ENCODE data around the gene GJB4. TPM values are rescaled to one million over a fixed set of nuclear protein-coding genes. Genes with fewer than 3 reads are reported as not detected.

The GJB4 gene
- total and polyA plus RNA-seq, 4 donors, result not detected

DNA sequence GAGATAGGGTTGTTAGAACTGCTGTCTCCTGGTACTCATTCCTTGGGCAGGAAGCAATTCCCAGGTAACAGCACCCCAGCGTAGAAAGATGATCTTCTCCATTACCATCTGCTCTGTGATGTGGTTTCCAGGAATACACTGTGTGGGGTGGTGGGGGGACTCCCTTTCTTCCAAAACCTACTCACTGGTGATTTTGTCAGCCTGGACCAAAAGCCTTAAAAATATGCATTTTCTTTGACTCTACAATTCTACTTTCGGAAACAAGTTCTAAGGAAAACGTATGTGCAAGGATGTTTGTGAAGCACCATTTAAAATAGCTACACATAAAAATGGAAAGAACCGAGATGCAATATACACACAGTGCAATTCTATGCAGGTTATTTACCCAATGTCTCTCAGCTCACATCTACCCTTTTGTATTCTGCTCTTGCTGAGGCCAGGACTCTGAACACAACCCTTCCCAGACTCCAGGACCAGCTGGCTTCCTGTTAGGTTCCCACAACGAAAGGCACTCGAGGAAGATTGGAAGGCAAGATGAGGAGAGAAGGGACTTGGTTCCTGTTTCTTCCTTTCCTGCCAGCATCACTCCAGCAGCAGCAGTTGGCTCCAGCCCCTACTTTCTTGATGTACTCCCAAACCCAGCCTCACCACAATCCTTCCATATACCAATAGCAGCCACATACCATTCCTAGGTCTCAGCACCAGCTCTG is 37.7 kb upstream of the GJB4 start (continued):
- TF ChIP-seq, protein P1, sequence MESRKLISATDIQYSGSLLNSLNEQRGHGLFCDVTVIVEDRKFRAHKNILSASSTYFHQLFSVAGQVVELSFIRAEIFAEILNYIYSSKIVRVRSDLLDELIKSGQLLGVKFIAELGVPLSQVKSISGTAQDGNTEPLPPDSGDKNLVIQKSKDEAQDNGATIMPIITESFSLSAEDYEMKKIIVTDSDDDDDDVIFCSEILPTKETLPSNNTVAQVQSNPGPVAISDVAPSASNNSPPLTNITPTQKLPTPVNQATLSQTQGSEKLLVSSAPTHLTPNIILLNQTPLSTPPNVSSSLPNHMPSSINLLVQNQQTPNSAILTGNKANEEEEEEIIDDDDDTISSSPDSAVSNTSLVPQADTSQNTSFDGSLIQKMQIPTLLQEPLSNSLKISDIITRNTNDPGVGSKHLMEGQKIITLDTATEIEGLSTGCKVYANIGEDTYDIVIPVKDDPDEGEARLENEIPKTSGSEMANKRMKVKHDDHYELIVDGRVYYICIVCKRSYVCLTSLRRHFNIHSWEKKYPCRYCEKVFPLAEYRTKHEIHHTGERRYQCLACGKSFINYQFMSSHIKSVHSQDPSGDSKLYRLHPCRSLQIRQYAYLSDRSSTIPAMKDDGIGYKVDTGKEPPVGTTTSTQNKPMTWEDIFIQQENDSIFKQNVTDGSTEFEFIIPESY (IDR thresholded peaks at IDR 0.05), result no peak
- no peak for TF ChIP-seq SP1 (IDR thresholded peaks at IDR 0.05)

DNA sequence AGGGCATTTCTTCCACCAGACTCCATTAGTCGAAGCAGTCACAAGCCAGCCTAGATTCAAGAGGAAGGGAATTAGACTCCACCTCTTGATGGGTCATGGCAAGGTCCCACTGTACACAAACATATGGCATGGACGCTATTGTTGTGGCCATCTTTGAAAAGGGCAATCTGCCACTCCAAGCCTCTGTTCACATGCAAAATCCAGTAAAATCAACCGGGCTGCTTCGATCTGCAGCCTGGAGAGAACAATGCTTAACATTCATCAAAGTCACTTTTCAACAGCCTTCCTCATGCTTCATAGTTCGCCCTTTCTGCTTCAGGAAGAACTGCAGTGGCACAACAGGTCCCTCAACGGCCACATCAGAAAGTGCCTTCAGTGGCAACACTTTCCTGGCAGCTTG is 32.7 kb upstream of the GJB4 start:
- no peak overlapping the region for H3K9ac ChIP-seq (ENCODE audit: low read depth in 1 of 2, low read length in 2 of 2)
- no peaks in the 10 kb centered on the region for H3K27me3 ChIP-seq (ENCODE audit: control insufficient read depth in 4 of 4, insufficient read depth in 4 of 4, low read length in 3 of 4)
- H3K36me3 ChIP-seq (ENCODE audit: control insufficient read depth in 4 of 4, insufficient read depth in 3 of 4, low read depth in 1 of 4, low read length in 3 of 4), result no peaks in the 10 kb centered on the region
- no peak for TF ChIP-seq RXRA (IDR thresholded peaks at IDR 0.05)
- TF ChIP-seq RAD21 (IDR thresholded peaks at IDR 0.05), result no peak
- TF ChIP-seq, protein P2, sequence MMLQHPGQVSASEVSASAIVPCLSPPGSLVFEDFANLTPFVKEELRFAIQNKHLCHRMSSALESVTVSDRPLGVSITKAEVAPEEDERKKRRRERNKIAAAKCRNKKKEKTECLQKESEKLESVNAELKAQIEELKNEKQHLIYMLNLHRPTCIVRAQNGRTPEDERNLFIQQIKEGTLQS (IDR thresholded peaks at IDR 0.05), result no peak
- TF ChIP-seq, protein P3, sequence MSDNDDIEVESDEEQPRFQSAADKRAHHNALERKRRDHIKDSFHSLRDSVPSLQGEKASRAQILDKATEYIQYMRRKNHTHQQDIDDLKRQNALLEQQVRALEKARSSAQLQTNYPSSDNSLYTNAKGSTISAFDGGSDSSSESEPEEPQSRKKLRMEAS (IDR thresholded peaks at IDR 0.05), result no peak
- no peak for TF ChIP-seq SP1 (IDR thresholded peaks at IDR 0.05)
- TF ChIP-seq, protein P1 (IDR thresholded peaks at IDR 0.05), result no peak
- no peak for TF ChIP-seq EGR1 (IDR thresholded peaks at IDR 0.05; ENCODE audit: low read depth in 2 of 2)
- TF ChIP-seq, protein P4, sequence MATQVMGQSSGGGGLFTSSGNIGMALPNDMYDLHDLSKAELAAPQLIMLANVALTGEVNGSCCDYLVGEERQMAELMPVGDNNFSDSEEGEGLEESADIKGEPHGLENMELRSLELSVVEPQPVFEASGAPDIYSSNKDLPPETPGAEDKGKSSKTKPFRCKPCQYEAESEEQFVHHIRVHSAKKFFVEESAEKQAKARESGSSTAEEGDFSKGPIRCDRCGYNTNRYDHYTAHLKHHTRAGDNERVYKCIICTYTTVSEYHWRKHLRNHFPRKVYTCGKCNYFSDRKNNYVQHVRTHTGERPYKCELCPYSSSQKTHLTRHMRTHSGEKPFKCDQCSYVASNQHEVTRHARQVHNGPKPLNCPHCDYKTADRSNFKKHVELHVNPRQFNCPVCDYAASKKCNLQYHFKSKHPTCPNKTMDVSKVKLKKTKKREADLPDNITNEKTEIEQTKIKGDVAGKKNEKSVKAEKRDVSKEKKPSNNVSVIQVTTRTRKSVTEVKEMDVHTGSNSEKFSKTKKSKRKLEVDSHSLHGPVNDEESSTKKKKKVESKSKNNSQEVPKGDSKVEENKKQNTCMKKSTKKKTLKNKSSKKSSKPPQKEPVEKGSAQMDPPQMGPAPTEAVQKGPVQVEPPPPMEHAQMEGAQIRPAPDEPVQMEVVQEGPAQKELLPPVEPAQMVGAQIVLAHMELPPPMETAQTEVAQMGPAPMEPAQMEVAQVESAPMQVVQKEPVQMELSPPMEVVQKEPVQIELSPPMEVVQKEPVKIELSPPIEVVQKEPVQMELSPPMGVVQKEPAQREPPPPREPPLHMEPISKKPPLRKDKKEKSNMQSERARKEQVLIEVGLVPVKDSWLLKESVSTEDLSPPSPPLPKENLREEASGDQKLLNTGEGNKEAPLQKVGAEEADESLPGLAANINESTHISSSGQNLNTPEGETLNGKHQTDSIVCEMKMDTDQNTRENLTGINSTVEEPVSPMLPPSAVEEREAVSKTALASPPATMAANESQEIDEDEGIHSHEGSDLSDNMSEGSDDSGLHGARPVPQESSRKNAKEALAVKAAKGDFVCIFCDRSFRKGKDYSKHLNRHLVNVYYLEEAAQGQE (IDR thresholded peaks at IDR 0.05), result no peak
- no peak for TF ChIP-seq HNF4A (conservative IDR thresholded peaks at IDR 0.05)
- no peak for TF ChIP-seq NR2F2 (IDR thresholded peaks at IDR 0.05)
- TF ChIP-seq TAF1 (conservative IDR thresholded peaks at IDR 0.05), result no peak
- TF ChIP-seq, protein P5, sequence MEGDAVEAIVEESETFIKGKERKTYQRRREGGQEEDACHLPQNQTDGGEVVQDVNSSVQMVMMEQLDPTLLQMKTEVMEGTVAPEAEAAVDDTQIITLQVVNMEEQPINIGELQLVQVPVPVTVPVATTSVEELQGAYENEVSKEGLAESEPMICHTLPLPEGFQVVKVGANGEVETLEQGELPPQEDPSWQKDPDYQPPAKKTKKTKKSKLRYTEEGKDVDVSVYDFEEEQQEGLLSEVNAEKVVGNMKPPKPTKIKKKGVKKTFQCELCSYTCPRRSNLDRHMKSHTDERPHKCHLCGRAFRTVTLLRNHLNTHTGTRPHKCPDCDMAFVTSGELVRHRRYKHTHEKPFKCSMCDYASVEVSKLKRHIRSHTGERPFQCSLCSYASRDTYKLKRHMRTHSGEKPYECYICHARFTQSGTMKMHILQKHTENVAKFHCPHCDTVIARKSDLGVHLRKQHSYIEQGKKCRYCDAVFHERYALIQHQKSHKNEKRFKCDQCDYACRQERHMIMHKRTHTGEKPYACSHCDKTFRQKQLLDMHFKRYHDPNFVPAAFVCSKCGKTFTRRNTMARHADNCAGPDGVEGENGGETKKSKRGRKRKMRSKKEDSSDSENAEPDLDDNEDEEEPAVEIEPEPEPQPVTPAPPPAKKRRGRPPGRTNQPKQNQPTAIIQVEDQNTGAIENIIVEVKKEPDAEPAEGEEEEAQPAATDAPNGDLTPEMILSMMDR (IDR thresholded peaks at IDR 0.05; ENCODE audit: low read depth, low read length, missing input control), result no peak
- TF ChIP-seq JUND (IDR thresholded peaks at IDR 0.05), result no peak
- no peak for TF ChIP-seq FOXA1 (IDR thresholded peaks at IDR 0.05)
- no peak for TF ChIP-seq HNF4G (IDR thresholded peaks at IDR 0.05)
- TF ChIP-seq GABPA (IDR thresholded peaks at IDR 0.05 in 1 of 2, conservative IDR thresholded peaks at IDR 0.05 in 1 of 2), result no peak
- H3K27ac ChIP-seq (ENCODE audit: low read depth in 1 of 2, low read length in 2 of 2), result no peak overlapping the region
- DNase-seq (ENCODE audit: low spot score), result no peak
- 77% methylated on average over 6 of the region's 6 CpGs for WGBS
- H3K4me1 ChIP-seq (ENCODE audit: control insufficient read depth in 4 of 4, insufficient read depth in 4 of 4, low read length in 3 of 4), result no peaks in the 10 kb centered on the region
- H3K4me3 ChIP-seq (ENCODE audit: low read depth in 1 of 3, low read length in 3 of 3), result no peak overlapping the region
- no peaks in the 10 kb centered on the region for H3K9me3 ChIP-seq (ENCODE audit: control insufficient read depth in 4 of 4, low read length in 3 of 4)
